Measurements from ENCODE around the gene LRRC70. TPM values are rescaled to one million over a fixed set of nuclear protein-coding genes. Genes with fewer than 3 reads are reported as not detected.

Gene LRRC70
- total RNA-seq, 2 donors from 2014 or later, result 5.4 to 6.8 TPM

Other genes with a start within 250 kb of the LRRC70 start
- 10 to 100 TPM; 24.8 to 27.1 TPM for gene DIMT1, start 174.9 kb upstream of the LRRC70 start, total RNA-seq
- gene IPO11, start 166.1 kb upstream of the LRRC70 start, total RNA-seq, result 10 to 100 TPM; 29.8 to 31.7 TPM

All from posterior vena cava (tissue), 2 donors.